ENCODE results near the gene AMDHD1.
"Not testable (repeated sequence)": the region's sequence is repeated elsewhere in the genome, so short reads cannot be mapped to it uniquely, and the experiment has no call there.

Gene AMDHD1

DNA sequence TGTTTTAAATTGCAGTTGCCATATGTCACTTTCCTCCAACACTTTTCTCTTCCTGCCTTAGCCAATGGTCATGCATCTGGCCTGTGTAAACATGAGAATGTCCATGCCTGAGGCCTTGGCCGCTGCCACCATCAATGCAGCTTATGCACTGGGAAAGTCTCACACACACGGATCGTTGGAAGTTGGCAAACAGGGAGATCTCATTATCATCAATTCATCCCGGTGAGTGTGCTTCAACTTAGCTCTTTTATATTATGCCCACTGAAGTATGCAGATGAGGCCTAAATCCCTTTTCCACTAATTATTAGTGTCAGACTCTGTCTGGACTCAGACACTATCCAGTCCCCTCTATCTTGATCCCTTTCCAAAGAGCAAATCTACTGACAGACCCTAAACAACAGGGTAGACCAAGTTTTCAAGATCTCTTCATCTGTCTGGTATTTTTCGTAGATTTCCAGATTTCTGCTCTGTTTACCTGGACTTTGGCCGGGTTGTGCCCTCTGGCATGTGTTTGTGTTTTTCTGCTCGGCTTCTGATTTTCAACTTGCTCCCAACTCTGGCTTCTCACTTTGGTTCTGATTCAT lies 23.2 kb downstream of the AMDHD1 start:
- DNase-seq (ENCODE audit: low read depth in 2 of 2), result no peak

DNA sequence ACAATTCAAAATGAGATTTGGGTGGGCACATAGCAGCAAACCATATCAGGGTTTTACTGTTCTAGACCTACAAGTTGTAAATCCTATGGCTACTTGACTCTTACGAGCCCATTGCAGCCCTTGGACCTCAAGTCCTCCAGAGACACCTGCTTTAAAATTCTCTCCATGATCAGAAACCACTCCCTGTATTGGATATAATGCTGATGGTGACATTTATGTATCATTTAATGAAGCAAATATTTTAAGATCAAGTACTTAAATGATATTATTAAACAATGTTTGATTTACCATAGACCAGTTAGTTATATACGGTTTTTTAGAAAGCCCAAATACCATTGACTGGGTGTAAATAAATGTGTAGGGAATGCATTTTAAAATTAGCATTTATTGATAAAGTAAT lies 24.2 kb downstream of the AMDHD1 start:
- no peak for DNase-seq (ENCODE audit: low read depth in 2 of 2)

DNA sequence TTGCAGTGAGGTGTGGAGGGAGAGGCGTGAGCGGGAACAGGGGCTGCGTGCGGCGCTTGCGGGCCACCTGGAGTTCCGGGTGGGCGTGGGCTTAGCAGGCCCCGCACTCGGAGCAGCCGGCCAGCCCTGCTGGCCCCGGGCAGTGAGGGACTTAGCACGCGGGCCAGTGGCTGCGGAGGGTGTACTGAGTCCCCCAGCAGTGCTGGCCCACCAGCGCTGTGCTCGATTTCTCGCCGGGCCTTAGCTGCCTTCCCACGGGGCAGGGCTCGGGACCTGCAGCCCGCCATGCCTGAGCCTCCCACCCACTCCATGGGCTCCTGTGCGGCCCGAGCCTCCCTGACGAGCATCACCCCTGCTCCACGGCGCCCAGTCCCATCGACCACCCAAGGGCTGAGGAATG lies 26.0 kb downstream of the AMDHD1 start:
- DNase-seq (ENCODE audit: low read depth in 2 of 2), result not testable (repeated sequence)

DNA sequence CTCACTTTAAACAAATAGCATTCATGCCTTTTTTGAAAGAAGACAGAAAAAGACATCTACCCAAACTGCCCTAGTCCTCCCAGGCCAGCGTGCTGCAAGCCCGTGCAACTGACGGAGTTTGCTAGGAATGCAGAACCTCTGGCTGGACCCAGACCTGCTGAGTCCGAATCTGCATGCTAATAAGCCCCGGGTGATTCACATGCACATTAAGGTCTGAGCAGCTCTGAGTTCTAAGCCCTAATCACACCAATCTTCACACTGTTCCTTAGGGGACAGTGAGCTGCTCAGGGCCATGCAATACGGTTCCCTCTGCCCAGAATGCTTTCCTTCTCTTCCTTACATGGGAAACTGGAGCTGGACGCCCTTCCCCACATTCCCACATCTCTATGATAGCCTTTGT lies 27.8 kb downstream of the AMDHD1 start:
- DNase-seq (ENCODE audit: low read depth in 2 of 2), result no peak

DNA sequence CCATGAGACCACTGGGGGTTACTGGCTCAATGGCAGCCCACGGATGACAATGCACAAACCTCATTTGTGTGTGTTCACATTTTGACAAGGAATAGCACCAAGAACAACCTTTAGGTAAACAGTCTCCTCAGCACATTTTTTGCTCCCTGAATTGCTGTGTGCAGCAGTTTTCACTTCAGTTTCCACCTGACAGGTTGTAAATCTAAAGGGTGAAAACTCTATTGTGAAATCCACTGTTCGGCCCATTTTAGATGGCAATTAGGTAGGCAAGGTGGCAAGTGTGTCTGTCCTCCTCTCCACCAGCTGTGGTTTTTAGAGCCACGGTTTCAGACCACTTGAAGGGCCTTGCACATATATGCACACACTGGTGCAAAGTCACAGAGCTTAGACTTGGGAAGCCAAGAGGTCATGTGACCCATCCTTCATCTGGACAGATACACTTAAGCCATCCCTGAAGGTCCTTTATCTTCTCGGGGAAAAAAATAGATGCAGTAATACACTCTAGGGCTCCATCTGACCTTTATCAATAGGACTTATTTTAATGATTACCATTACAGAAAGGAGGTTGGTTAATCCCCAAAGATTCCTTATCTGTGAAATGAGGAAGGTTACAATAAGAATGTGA lies 29.8 kb downstream of the AMDHD1 start:
- DNase-seq (ENCODE audit: low read depth in 2 of 2), result no peak

DNA sequence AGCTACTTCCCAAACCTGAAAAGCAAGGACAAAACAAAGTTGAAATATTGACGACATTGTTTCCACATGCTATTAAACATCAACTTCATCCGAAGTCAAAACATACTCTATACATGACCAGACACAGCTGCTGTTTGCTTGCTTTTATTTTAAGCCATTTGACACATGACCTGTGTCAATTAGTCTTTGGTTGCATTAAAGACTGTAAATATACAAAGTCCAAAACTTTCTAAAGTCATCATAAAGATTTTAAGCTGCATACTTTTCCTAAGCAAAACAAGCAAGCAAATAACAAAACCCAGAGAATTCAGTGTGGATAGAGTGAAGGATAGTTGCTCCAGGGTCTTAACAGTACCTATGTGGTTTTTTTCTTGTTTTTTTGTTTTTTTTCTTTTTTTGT lies 31.2 kb downstream of the AMDHD1 start:
- no peak for DNase-seq (ENCODE audit: low read depth in 2 of 2)

DNA sequence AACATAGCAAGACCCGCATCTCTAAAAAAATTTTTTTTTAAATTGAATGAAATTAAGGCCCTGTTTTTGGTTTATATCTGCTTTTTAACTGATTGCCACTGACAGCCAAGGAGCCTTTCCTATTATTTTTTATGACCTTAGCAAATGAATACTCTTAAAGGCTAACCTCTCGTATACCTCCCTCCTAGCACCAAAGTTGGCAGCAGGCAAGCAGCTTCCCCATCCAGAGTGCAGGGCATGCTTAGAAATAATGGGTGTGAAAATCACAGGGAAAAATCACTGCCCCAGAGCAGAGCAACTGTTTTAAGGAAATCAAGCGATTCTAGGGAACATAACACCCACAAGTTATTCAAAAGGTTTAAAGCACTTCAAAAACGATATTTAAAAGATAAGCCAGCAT lies 32.4 kb downstream of the AMDHD1 start:
- DNase-seq (ENCODE audit: low read depth in 2 of 2), result no peak

DNA sequence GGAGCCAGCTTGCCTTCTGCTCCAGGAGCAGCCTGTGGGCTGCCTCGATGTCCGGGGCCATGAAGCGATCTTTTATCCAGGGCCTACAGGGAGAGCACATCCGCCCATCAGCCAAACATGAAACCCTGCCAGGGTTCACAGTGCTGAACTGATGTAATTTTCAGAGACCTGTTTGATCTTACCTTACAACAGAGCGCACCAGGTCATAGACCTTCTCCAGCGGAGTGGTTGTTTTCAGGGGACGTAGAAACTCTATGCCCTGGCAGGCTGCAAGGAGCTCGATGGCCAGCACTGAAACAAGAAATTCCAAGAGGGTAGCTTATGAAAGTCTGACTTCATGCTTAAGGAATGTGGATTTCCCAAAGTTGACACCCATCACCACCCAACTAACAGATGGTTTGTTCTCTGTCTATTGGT lies 33.3 kb downstream of the AMDHD1 start:
- DNase-seq (ENCODE audit: low read depth in 2 of 2), result no peak

DNA sequence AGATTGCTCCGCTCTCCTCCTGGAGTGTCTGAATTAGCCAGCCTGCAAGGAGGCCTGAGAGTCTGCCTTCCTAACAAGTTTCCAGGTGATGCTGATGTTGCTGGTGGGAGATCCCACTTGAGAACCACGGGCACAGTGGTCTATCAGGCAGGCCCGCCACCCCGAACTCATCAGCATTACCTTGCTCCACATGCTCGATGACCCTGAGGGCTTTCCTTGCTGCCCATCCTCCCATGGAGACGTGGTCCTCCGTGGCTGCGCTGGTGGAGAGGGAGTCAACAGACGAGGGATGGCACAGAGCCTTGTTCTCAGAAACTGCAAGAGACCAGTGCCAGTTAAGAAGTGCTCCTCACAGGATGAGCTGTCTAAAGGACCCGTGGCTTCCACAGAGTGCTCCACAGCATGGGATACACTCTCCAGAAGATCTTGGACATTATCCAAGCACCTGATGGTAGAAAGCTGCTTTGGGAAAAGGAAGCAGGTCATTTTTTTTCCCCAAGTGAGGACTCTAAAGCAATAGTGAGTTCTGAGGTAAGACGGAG lies 34.7 kb downstream of the AMDHD1 start:
- no peak for DNase-seq (ENCODE audit: low read depth in 2 of 2)

DNA sequence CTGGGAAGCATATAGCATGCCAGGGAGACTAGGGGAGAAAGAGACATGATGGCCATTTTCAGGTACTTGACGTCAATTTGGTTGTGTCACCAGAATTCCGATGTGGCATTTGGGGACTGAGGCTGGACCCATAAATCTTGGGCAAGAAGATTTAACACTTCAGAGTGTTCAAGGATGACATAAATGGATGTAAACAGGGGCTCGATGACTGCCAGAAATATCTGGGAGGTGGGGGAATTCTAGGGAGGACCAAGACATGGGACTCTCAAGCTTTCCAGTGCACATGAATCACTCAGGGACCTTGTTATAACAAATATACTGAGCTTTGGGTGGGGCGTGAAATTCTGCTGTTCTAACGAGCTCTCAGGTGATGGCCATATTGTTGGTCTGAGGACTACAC lies 35.2 kb downstream of the AMDHD1 start:
- DNase-seq (ENCODE audit: low read depth in 2 of 2), result no peak

DNA sequence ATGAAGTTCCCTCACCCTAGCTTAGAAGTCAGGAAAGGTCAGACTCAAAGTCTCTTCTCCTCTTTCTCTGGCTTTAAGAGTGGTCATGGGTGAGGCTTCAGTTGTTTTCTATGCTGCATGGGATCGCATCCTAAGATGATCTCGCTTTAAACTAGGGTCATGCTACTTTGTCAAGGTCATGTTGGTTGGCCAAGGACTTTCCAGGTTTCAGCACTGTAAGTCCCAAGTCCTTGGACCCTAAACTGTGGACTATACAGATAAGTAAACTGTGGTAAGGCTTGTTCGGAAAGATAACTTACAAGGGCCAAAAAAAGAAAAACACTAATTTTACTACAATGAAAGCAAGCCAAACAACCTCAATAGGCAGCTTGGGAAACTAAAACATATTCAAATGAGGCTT lies 35.6 kb downstream of the AMDHD1 start:
- no peak for DNase-seq (ENCODE audit: low read depth in 2 of 2)

DNA sequence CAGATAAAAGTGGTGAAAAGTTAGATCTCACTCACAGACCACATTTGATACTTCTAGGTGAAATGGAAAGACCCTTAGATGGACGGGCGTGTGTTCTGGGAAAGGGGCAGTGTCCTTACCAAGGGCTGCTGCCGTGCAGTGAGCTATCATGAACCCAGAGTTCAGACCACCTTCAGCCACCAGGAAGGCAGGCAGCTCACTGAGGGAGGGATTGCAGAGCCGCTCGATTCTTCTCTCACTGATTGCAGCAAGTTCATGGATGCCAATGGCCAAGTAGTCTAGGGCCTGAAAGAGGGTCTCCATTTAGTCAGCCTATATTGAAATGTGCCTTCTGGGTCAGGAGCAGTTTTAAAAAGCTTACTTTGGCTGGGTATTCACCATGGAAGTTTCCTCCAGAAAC lies 37.3 kb downstream of the AMDHD1 start:
- no peak for DNase-seq (ENCODE audit: low read depth in 2 of 2)

DNA sequence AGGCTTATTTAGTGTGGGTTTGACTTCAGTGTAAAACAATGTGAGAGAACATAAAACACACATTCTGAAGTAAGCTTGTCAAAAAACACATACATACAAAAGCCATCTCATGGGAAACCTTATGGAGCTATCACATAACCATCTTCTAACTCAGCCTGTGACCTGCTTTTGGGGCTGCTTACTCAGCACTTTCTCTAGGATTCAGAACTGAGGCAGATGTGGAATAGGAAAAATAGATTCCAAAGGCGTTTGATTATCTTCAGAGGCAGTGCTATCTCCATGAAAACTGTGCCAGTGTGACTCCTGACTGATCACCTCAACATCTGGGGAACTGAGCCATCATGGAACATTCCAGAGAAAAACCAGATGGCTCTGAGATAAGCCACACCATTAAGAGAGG lies 39.5 kb downstream of the AMDHD1 start:
- no peak for DNase-seq (ENCODE audit: low read depth in 2 of 2)

DNA sequence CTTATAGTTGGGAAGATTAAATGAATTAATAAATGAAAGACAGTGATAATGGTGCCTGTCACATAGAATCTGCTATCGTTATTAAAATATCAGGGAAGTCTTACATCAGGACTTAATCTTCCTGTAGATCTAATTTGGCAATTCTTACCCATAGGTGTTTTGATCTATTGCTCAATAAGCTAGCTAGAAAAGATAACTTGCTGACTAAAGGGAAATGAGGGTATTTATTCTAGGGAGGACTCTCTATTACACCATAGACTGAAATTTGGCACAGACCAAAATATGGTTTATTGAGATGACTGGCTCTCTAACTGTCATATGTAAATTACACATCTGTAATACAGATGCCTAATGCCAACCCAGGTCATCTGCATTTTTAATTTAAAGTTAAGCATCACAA lies 41.6 kb downstream of the AMDHD1 start:
- no peak for DNase-seq (ENCODE audit: low read depth in 2 of 2)

DNA sequence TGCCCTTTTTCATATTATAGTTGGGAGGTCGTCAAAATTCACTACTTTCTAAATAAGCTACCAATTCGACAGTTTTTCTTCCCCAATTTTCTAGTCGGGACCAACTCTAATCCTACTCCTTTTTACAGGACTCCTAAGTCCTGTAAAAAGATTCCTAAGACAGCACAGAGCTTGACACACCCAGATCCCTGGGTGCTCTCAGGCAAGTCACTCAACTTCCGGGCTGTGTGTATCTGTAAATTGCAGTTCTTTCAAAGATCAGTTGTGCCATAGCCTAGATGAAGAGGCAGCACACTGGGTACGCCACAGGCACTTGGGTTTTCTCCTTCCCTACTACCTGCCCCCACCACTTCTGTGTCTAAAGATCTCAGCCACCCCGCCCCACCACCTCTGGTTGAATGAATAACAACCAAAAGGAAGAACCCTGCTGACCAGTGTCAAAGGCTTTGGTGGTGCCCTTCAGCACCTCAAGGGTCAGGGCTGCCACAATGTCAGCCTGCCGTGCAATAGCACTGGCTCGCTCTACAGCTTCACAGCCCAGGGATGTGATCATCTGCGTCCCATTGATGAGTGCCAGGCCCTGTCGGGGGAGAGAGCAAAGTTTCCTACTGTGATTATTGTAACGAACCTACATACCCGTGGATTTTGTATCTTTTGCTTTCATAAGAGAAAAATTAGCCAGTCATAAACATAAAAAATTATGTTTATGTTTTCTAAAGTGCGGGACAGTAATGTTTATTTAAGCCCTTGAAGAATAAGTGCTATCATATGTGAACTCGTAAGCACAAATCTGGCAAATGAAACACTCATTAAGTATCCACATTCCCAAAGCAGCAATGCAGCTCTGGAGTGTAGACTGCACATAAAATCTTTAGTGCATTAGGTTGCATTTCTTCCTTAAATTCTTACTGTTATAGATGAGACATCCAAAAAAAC lies 43.8 kb downstream of the AMDHD1 start:
- DNase-seq (ENCODE audit: low read depth in 2 of 2), result no peak

DNA sequence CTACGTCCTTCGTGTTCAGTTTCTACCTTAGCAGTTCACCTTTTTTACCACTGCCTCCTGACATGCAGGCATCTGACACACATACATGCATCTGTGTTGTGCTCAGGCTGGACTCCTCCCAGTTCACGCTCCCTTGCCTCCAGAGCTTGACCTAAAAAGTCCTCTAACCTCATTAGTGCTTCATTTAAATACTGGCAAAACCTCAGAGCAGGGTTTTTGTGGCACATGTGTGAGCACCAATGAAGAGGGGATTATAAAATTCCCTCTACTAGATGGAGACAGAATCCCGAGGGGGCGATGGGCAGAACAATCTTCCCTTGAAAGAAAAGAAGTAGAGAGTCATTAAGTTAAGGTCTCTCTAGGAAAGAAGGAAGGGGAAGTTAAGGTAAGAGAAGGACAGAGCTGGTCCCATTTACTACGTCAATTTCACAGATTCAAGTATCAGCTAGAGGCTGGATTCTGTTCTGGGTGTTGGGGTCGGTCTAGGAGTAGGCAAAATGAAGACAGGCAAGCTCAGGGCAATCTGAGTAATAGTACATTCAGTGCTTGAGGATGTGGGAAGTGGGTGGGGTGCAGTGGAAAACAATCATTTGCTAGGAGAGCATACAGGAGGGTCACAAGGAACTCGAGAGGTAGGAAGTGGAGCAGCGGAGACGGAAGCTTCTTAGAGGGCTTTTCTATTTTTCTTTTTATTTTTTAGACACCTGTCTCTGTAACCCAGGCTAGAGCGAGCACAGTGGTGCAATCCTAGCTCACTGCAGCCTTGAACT lies 45.6 kb downstream of the AMDHD1 start:
- DNase-seq (ENCODE audit: low read depth in 2 of 2), result no peak

DNA sequence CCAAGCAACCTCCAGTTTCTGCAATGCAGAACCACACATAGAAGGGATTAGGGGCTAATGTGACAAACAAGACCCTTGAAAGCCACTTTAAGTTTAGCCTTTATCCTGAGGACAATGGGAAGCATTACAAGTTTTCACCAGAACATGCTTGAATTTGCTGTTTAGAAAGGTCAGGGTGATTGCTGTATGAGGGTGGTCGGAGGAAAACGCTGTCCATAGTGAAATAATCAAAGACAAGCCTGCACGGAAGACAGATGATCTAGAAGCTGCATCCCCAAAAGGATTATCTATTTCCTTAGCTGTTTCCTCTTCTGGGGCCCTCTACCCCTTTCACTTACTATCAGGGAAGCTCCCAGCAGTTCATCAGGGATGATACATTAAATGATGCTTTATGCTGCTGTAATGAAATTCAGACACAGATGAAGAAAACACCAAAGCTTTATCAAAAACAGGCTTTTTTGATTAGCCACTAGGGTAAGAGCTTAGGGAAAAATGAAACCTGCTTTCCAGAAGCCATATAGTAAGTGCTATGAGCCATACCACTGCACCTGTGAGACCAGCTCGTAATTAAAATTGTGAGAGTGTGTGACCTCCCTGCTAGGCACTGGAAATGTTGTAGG lies 46.5 kb downstream of the AMDHD1 start:
- DNase-seq (ENCODE audit: low read depth in 2 of 2), result no peak

DNA sequence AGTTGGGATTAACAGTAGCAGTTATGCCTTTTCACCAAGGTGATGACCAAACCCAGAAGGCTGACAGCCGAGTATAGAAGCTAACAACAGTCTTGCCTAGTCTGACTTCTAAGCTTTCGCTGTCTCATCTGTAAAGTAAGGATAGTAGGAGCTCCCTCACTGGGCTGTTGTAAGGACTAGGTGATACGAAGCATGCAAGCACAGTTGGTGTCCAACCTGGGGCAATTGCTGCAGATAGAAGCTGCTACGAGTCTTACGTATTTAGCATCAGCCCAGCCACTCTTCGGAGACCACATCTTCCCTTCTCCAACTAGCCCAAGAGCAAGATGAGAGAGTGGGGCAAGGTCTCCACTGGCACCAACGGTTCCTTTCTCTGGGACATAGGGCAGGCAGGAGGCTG lies 47.0 kb downstream of the AMDHD1 start:
- DNase-seq (ENCODE audit: low read depth in 2 of 2), result no peak

DNA sequence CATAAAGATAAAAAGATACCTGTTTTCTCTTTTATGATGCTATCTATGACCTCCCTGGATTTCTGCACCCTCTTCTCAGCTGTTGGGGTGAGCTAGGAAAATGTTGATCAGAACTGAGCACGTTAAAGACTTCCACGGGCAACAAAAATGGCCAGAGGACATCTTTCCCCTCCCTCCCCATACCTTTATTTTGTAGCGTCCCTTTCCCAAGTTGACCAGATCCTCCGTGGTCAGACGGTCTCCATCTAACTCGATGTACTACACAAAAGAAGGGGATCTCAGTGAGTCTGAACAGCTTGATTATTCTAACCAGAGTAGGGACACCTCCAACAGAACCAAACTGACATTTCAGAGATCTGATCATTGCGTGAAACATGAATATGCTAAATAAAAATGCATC lies 50.8 kb downstream of the AMDHD1 start:
- no peak for DNase-seq (ENCODE audit: low read depth in 2 of 2)

DNA sequence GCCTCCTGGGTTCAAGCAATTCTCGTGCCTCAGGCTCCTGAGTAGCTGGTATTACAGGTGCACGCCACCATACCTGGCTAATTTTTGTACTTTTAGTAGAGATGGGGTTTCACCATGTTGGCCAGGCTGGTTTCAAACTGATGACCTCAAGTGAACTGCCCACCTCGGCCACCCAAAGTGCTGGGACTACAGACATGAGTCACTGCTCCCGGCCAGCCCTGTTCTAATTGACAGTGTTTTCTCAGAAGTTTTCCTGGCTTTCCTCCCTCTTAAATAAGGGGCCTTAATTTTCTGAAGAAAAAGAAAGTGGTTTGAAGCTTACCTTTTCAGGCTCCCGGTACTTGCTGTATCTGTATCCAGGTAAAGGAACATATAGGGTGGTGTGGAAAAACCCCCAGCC lies 51.3 kb downstream of the AMDHD1 start:
- no peak for DNase-seq (ENCODE audit: low read depth in 2 of 2)

DNA sequence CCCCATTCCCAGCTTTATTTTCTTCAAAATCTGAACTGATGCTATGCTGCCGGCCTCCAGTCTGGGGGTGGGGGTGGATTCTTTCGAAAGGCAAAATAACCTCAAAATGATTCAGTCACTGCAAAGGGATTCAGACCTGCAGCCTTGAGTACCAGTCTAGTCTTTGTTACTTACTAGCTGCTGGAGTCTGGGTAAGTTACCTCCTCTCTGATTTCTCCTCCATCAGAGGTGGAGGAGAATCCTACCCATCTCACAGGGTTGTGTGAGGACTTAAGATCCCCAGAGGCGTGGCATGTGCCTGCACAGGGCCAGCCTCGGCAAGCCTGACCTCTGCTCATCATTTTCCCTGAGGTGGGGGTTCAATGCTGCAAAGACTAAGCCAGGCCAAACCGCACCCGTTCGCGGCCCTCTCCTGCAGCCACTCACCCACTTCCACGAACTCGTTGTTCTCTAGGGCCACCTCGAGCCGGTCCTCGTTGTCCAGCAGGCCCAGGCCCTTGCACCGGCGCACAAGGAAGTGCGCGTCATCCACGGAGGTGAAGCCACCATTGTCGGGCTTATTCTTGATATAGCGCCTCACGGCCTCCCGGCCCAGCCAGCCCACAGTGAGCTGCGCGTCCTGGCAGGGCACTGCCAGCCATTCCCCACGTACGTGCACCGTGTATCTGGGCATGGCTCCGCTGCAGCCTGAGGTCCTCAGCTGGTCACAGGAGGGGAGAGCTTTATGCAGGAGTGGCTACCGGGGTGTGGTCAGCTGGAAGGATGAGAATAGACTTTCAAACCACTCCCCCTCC lies 52.3 kb downstream of the AMDHD1 start:
- no peak for DNase-seq (ENCODE audit: low read depth in 2 of 2)

Measured in stimulated activated CD8-positive, alpha-beta memory T cell treated with anti-CD3 and anti-CD28 coated beads, Interleukin-2, amount 100 ng/mL, for 48 hours (primary cell).